GM10266 (cell line): ENCODE results near the gene MMRN1.

Experiments
- DNase-seq: peaks from one replicate; pipeline ENCODE4 v3.0.0; 2012; ENCODE audit errors: extremely low spot score
- TF ChIP-seq, protein P1 (sequence below): IDR thresholded peaks from 2 replicates; pipeline ENCODE4 v1.5.1; 2012; ENCODE audit warnings: mild to moderate bottlenecking, low read depth; ENCODE audit not compliant: control insufficient read depth, insufficient read depth; ENCODE audit errors: missing control alignments

The MMRN1 gene

DNA sequence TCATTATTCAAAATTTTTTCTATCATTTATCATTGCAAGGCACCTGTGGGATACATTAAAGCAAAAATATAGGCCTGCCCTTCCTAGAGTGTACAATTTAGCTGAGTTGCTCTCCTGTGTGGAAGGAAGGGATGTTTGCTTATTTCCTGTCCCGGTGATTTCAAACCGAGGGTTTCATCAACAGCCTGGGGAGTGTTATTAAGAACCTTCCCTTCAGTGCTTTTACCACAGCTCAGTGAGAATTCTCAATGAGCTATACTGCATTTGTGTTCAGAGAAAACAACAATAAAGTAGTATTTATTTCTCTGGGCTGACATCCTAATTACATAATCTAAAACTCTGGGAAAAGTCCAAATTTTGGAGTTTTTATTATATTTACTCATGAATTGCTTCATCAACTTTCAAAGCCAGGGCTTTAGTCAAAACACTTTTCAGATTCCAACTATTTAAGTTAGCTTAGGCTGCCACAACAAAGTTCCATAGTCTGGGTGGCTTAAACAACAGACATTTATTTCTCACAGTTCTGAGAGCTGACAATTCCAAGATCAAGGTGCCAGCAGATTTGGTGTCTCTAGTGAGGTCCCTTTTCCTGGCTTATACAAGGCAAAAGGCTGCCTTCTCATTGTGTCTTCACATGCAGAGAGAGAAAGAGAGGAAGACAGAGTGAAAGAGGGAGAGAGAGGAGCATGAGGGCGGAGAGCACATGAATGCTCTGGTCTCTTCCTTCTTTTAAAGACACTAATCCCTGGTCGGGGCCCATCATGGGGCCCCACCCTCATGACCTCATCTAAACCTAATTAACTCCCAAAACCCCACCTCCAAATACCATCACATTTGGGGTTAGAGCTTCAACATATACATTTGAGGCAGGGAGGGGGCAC lies 62.6 kb downstream of the MMRN1 start:
- TF ChIP-seq, protein P1, sequence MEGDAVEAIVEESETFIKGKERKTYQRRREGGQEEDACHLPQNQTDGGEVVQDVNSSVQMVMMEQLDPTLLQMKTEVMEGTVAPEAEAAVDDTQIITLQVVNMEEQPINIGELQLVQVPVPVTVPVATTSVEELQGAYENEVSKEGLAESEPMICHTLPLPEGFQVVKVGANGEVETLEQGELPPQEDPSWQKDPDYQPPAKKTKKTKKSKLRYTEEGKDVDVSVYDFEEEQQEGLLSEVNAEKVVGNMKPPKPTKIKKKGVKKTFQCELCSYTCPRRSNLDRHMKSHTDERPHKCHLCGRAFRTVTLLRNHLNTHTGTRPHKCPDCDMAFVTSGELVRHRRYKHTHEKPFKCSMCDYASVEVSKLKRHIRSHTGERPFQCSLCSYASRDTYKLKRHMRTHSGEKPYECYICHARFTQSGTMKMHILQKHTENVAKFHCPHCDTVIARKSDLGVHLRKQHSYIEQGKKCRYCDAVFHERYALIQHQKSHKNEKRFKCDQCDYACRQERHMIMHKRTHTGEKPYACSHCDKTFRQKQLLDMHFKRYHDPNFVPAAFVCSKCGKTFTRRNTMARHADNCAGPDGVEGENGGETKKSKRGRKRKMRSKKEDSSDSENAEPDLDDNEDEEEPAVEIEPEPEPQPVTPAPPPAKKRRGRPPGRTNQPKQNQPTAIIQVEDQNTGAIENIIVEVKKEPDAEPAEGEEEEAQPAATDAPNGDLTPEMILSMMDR, result no peak
- DNase-seq, result no peak

DNA sequence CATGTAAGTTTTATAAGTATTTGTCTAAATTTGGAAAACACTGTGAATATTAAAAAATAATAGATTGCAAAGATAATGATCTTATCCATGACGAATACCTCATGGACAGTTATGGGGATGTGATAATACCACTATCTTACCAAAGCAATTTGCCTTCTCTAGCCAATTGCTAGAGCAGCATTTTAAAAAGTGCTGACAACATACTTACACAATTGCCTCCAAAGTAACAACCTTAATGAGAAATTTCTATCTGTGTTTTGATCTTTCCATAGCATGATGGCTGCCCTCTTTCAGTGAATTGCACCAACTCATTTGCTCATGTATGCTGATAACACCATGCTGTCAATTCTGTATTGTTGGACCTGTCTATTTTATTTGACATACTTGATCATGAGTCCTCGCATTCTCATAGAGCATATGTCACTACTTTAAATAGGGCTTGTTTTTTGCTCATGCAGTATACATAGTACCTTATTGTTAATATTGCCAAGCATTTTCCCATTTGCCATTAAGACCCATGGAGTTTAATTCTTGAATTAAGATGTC lies 87.2 kb downstream of the MMRN1 start:
- no peak for DNase-seq
- TF ChIP-seq, protein P1, result no peak

DNA sequence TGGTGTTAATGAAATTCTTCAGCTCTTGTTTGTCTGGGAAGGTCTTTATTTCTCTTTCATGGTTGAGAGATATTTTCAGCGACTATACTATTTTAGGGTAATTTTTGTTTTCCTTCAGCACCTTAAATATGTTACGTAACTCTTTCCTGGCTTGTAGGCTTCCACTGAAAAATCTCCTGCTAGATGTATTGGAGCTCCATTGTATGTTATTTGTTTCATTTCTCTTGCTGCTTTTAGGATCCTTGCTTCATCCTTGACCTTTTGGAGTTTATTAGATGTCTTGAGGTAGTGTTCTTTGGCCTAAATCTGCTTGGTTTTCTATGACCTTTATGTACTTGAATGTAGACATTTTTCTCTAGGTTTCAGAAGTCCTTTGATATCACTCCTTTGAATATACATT lies 93.6 kb downstream of the MMRN1 start:
- TF ChIP-seq, protein P1, result no peak

DNA sequence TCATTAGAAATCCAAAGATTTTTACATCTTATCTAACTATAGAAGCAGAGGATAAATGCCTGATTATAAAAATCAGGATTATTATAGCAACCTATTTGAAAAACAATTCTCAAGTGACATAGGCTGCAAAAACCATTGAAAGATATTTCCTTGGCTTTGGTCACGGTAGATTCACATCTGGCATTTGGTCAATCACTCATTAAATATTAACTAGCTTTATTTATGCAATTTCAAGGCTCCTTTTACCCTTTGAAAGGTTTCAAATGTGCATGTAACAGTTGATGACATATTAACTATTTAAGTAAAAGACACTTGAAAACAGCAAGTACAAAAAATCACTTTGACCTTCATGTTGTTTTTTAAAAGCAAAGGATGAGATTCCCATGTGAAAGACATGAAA lies 98.1 kb downstream of the MMRN1 start:
- TF ChIP-seq, protein P1, result no peak
- no peak for DNase-seq

More for the DNA sequence above, 93.6 kb downstream of the MMRN1 start:
- DNase-seq, result no peak

DNA sequence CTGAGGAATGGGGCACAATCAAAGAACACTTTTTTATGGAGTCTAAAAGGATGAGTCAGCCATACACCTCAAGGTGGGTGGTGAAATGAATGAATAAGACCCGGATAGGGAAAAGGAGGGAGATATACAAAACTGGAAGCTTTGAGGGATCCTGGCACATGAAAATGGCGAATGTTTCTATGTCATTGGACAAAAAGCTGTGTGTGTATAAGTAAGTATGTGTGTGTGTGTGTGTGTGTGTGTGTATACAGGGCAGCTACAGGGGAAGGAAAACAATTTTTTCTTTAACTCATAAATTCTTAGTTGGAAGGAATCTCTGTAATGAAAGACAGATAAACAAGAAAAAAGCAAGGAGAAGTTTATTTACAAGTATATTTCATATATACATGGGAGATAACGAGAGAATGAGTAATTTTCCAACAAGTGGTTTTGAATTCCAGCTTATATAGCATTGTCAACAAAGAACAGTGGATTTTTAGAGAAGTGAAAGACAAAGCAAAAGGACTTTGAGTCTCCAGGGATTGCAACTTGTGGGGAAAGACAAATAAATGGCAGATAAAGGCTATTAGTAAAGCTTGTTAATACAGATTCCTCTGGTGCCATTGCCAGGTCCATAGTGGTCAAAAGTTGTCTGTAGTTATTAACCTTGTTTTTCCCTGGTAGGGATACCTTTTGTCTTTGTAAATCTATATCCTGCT lies 99.7 kb downstream of the MMRN1 start:
- TF ChIP-seq, protein P1, result no peak
- DNase-seq, result no peak

DNA sequence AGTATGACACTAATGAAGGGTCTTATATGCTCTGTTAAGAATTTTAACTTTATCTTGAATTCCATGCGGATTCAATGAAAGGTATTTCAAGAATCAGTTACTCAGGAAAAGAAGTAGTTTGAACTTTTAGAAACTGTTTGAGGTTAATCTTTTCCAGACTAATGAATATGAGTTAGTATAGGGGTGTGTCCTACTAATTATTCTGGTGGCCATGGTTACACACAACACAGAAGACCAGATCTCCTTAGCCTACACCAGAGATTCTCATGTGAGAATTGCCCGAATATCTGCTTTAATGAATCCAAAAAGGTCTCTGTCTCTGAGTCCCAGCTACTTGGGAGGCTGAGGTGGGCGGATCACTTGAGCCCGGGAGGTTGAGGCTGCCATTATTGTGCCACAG lies 100.4 kb downstream of the MMRN1 start:
- TF ChIP-seq, protein P1, result no peak
- DNase-seq, result no peak
